ENCODE results near the gene EDA.

- TF ChIP-seq, protein P1, sequence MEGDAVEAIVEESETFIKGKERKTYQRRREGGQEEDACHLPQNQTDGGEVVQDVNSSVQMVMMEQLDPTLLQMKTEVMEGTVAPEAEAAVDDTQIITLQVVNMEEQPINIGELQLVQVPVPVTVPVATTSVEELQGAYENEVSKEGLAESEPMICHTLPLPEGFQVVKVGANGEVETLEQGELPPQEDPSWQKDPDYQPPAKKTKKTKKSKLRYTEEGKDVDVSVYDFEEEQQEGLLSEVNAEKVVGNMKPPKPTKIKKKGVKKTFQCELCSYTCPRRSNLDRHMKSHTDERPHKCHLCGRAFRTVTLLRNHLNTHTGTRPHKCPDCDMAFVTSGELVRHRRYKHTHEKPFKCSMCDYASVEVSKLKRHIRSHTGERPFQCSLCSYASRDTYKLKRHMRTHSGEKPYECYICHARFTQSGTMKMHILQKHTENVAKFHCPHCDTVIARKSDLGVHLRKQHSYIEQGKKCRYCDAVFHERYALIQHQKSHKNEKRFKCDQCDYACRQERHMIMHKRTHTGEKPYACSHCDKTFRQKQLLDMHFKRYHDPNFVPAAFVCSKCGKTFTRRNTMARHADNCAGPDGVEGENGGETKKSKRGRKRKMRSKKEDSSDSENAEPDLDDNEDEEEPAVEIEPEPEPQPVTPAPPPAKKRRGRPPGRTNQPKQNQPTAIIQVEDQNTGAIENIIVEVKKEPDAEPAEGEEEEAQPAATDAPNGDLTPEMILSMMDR (IDR thresholded peaks at IDR 0.05), result no peak
- TF ChIP-seq POLR2AphosphoS5 (IDR thresholded peaks at IDR 0.05) (no peak), POLR2A (IDR thresholded peaks at IDR 0.05) (no peak)
These were observed 392.0 kb downstream of the EDA start for GRCh38 chrX:70007946-70008345.
